Measurements from ENCODE around the gene PPP6R2.

- TF ChIP-seq USF2 (CRISPR knock-in tag; IDR thresholded peaks at IDR 0.05) (no peak), CTCF (IDR thresholded peaks at IDR 0.05) (no peak), MLX (CRISPR knock-in tag; IDR thresholded peaks at IDR 0.05) (no peak), NR1H2 (CRISPR knock-in tag; IDR thresholded peaks at IDR 0.05) (no peak), ETV6 (CRISPR knock-in tag; IDR thresholded peaks at IDR 0.05) (no peak), USF1 (CRISPR knock-in tag; IDR thresholded peaks at IDR 0.05) (no peak), TP53 (CRISPR knock-in tag; IDR thresholded peaks at IDR 0.05) (no peak)
These were observed 14.6 kb downstream of the PPP6R2 start for GRCh38 chr22:50357756-50358155.
